Sigmoid colon (tissue), 7 donors: ENCODE data around the gene HIVEP3. TPM values are rescaled to one million over a fixed set of nuclear protein-coding genes. Genes with fewer than 3 reads are reported as not detected.

Experiments
- DNase-seq: peaks from one replicate; pipeline ENCODE4 v3.0.0-alpha.2; 2019
- H3K27ac ChIP-seq, 4 donors: fragments of 200-600 bp; sonication (generic); one replicate each; pipeline ENCODE4 v1.5.1; 2016 to 2019; ENCODE audit warnings: mild to moderate bottlenecking in 1 of 4
- H3K27me3 ChIP-seq, 3 donors: fragments of 200-600 bp; sonication (generic); one replicate each; pipeline ENCODE4 v1.5.1; 2019; ENCODE audit warnings: mild to moderate bottlenecking in 1 of 3
- H3K36me3 ChIP-seq, 4 donors: fragments of 200-600 bp; sonication (generic); one replicate each; pipeline ENCODE4 v1.5.1; 2016 to 2019
- H3K4me1 ChIP-seq, 4 donors: fragments of 200-600 bp; sonication (generic); one replicate each; pipeline ENCODE4 v1.5.1; 2017 to 2019
- H3K4me3 ChIP-seq, 4 donors: fragments of 200-600 bp; sonication (generic); one replicate each; pipeline ENCODE4 v1.5.1; 2017 to 2019; ENCODE audit warnings: mild to moderate bottlenecking in 2 of 4, moderate library complexity in 1 of 4
- H3K9me3 ChIP-seq, 4 donors: fragments of 200-600 bp in 3 of 4; sonication (generic) in 3 of 4; one replicate each; pipeline versions ENCODE4 v1.5.1 to v1.6.1; 2013 to 2019
- EP300 ChIP-seq, 4 donors: sonication (generic); formaldehyde crosslinking; IDR thresholded peaks; one replicate each; pipeline ENCODE4 v1.6.1; 2017; ENCODE audit warnings: antibody characterized with exemption in 4 of 4
- POLR2A ChIP-seq, 2 donors: fragments of 450-650 bp; IDR thresholded peaks; one replicate each; pipeline ENCODE4 v1.6.1; 2016; ENCODE audit warnings: antibody characterized with exemption in 2 of 2, mild to moderate bottlenecking in 2 of 2, moderate library complexity in 2 of 2
- POLR2AphosphoS5 ChIP-seq, 4 donors: sonication (generic); formaldehyde crosslinking; IDR thresholded peaks; one replicate each; pipeline ENCODE4 v1.6.1; 2017; ENCODE audit warnings: antibody characterized with exemption in 4 of 4
- WGBS, 2 donors: extraction: QIAGEN DNeasy Blood & Tissue Kit; methylation state at CpG; one replicate each; pipeline ENCODE4 v1.1.7; 2013; 5-methylcytosine and 5-hydroxymethylcytosine counted together
- intact Hi-C: fragments of 100-400 bp; cut with DNase I; formaldehyde crosslinking; loops from one replicate; pipeline ENCODE4 v1.15.1; 2023
- polyA plus RNA-seq, 3 donors: library from polyadenylated mRNA; stranded (reverse); fragments of 200-250 nt; gene quantifications; one replicate each; pipeline ENCODE4 v1.2.3, GENCODE V29; 2013
- total RNA-seq, 4 donors: library from RNA; depleted of rRNA; stranded (reverse); fragments of >200 nt; gene quantifications; one replicate each; pipeline ENCODE4 v1.1.0, GENCODE V29; 2016
- TF ChIP-seq, protein P1 (sequence below), 4 experiments: fragments of 450-650 bp in 3 of 4; fragments of 200-600 bp in 1 of 4; IDR thresholded peaks; one replicate each; pipeline ENCODE4 v1.5.1; 2016 to 2019; ENCODE audit warnings: antibody characterized with exemption in 4 of 4, mild to moderate bottlenecking in 3 of 4, moderate library complexity in 2 of 4
- donor health status: healthy with polysubstance abuse.
- donor health status: Bipolar disorder and iron deficiency.
- donor health status: healthy.

Gene HIVEP3
- total and polyA plus RNA-seq, 7 donors, result 1.4 to 7.8 (median 3.2) TPM

- intact Hi-C loops, result no loop called here
- H3K27me3 ChIP-seq, result no peaks in the 10 kb centered on the region
- no peak for DNase-seq
- 66% methylated on average over 3 of the region's 3 CpGs for WGBS, 2 donors
- H3K27ac ChIP-seq, result no peak overlapping the region
- TF ChIP-seq POLR2A (IDR thresholded peaks at IDR 0.05) (no peak), POLR2AphosphoS5 (IDR thresholded peaks at IDR 0.05) (no peak), EP300 (IDR thresholded peaks at IDR 0.05) (no peak)
- TF ChIP-seq, protein P1, sequence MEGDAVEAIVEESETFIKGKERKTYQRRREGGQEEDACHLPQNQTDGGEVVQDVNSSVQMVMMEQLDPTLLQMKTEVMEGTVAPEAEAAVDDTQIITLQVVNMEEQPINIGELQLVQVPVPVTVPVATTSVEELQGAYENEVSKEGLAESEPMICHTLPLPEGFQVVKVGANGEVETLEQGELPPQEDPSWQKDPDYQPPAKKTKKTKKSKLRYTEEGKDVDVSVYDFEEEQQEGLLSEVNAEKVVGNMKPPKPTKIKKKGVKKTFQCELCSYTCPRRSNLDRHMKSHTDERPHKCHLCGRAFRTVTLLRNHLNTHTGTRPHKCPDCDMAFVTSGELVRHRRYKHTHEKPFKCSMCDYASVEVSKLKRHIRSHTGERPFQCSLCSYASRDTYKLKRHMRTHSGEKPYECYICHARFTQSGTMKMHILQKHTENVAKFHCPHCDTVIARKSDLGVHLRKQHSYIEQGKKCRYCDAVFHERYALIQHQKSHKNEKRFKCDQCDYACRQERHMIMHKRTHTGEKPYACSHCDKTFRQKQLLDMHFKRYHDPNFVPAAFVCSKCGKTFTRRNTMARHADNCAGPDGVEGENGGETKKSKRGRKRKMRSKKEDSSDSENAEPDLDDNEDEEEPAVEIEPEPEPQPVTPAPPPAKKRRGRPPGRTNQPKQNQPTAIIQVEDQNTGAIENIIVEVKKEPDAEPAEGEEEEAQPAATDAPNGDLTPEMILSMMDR (IDR thresholded peaks at IDR 0.05), result no peak
- no peaks in the 10 kb centered on the region for H3K9me3 ChIP-seq
- H3K36me3 ChIP-seq, result no peaks in the 10 kb centered on the region
- H3K4me3 ChIP-seq, result no peak overlapping the region
- peaks cover 0 to 10% (median 4%) of the 10 kb centered on the region in 4 donors for H3K4me1 ChIP-seq
Measured at GRCh38 chr1:41875487-41875886, 43.2 kb downstream of the HIVEP3 start.

- H3K9me3 ChIP-seq, result no peaks in the 10 kb centered on the region
- H3K4me3 ChIP-seq, result no peak overlapping the region
- peaks cover 0 to 10% (median 4%) of the 10 kb centered on the region in 4 donors for H3K4me1 ChIP-seq
- H3K36me3 ChIP-seq, result no peaks in the 10 kb centered on the region
- H3K27ac ChIP-seq, result no peak overlapping the region
- intact Hi-C loops, result no loop called here
- TF ChIP-seq POLR2AphosphoS5 (IDR thresholded peaks at IDR 0.05) (no peak), POLR2A (IDR thresholded peaks at IDR 0.05) (no peak), EP300 (IDR thresholded peaks at IDR 0.05) (no peak)
- TF ChIP-seq, protein P1 (IDR thresholded peaks at IDR 0.05), result no peak
- DNase-seq, result no peak
- H3K27me3 ChIP-seq, result no peaks in the 10 kb centered on the region
- 89 to 93% methylated on average over 7 of the region's 7 CpGs for WGBS, 2 donors
Measured at GRCh38 chr1:41874903-41875411, 43.8 kb downstream of the HIVEP3 start.

DNA sequence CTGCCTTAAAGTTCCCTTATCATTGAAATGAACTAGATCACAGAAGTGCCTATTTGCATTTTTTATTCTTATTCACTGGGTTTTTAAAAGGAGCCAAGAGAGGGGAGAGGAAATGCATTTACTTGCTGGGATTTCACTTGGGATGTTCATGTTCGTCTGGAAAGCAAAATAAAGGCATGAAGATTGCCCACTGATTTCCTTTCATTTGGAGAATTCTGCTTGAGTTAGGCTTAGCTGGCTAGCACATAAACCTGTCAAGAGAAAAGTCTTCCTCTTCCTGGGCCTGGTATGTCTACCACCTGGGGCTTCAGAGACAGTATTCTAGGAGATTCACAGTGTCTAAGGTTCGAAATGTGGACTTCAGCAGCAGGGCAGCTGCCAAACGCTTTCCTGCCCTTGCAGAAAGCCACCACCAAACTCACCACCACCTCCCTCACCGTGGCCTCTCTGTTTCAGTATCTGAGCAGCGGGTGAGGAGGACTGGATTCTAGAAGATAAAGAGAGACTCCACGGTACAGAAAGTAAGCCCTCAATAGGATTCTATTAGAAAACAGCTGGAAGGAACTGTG lies 44.5 kb downstream of the HIVEP3 start:
- H3K27ac ChIP-seq, result no peak overlapping the region
- WGBS, 2 donors, result 73 to 86% methylated on average over 6 of the region's 6 CpGs

GRCh38 chr1:41872074-41872473 lies 46.6 kb downstream of the HIVEP3 start:
- Histone ChIP-seq H3K27ac (no peak overlapping the region), H3K36me3 (no peaks in the 10 kb centered on the region), H3K4me1 (peaks cover 0 to 6% (median 2%) of the 10 kb centered on the region in 4 donors), H3K9me3 (no peaks in the 10 kb centered on the region), H3K4me3 (no peak overlapping the region), H3K27me3 (no peaks in the 10 kb centered on the region)
- DNase-seq, result no peak
- WGBS, 2 donors, result 86 to 93% methylated on average over 4 of the region's 4 CpGs
- intact Hi-C loops, result no loop called here
- TF ChIP-seq POLR2AphosphoS5 (IDR thresholded peaks at IDR 0.05), result no peak
- TF ChIP-seq EP300 (IDR thresholded peaks at IDR 0.05), result no peak

More for the DNA sequence above, 44.5 kb downstream of the HIVEP3 start:
- Histone ChIP-seq H3K4me3 (no peak overlapping the region), H3K27me3 (no peaks in the 10 kb centered on the region), H3K36me3 (no peaks in the 10 kb centered on the region), H3K9me3 (no peaks in the 10 kb centered on the region), H3K4me1 (peaks cover 0 to 10% (median 4%) of the 10 kb centered on the region in 4 donors)
- no peak for DNase-seq
- intact Hi-C loops, result no loop called here
- TF ChIP-seq POLR2A (IDR thresholded peaks at IDR 0.05), result no peak
- TF ChIP-seq EP300 (IDR thresholded peaks at IDR 0.05), result no peak
- TF ChIP-seq POLR2AphosphoS5 (IDR thresholded peaks at IDR 0.05), result no peak
- TF ChIP-seq, protein P1 (IDR thresholded peaks at IDR 0.05), result no peak

DNA sequence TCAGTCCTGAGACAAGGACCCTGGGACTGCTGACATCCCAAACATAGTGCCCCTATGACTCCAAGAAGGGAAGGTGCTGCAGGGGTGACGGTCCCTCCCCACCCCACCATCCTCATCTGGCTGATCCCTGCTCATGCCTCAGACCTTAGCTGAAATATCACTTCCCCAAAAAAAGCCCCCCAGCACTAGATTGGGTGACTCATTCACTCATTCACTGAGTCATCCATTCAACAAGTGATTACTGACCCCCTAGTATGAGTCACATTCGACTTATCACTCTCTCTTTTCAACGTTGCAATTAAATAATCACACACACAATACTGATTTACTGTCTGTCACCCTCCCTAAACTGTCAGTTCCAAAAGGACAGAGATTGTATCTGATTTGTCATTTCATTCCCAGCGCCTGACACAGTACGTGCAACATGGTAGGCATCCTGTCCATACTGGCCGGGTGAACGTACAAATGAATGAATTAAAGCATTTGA lies 48.6 kb downstream of the HIVEP3 start:
- Histone ChIP-seq H3K9me3 (no peaks in the 10 kb centered on the region), H3K27me3 (no peaks in the 10 kb centered on the region), H3K4me1 (no peaks in the 10 kb centered on the region), H3K4me3 (no peak overlapping the region), H3K36me3 (no peaks in the 10 kb centered on the region), H3K27ac (no peak overlapping the region)
- intact Hi-C loops, result no loop called here
- no peak for DNase-seq
- TF ChIP-seq EP300 (IDR thresholded peaks at IDR 0.05) (no peak), POLR2AphosphoS5 (IDR thresholded peaks at IDR 0.05) (no peak), POLR2A (IDR thresholded peaks at IDR 0.05) (no peak)
- TF ChIP-seq, protein P1 (IDR thresholded peaks at IDR 0.05), result no peak
- WGBS, 2 donors, result 69 to 73% methylated on average over 7 of the region's 7 CpGs
